Neural cell (in vitro differentiated cells): ENCODE measurements around the gene ENTPD8.

Experiments used
- SMC3 ChIP-seq: fragments of 450-650 bp; conservative IDR thresholded peaks from 2 replicates; pipeline ENCODE4 v1.6.1; 2014; ENCODE audit warnings: antibody characterized with exemption, mild to moderate bottlenecking, moderate library complexity; ENCODE audit not compliant: poor library complexity
- TF ChIP-seq, protein P1 (sequence below): fragments of 450-650 bp; IDR thresholded peaks from 2 replicates; pipeline ENCODE4 v1.5.1; 2014; ENCODE audit warnings: antibody characterized with exemption, mild to moderate bottlenecking, moderate library complexity; ENCODE audit not compliant: poor library complexity, severe bottlenecking

DNA sequence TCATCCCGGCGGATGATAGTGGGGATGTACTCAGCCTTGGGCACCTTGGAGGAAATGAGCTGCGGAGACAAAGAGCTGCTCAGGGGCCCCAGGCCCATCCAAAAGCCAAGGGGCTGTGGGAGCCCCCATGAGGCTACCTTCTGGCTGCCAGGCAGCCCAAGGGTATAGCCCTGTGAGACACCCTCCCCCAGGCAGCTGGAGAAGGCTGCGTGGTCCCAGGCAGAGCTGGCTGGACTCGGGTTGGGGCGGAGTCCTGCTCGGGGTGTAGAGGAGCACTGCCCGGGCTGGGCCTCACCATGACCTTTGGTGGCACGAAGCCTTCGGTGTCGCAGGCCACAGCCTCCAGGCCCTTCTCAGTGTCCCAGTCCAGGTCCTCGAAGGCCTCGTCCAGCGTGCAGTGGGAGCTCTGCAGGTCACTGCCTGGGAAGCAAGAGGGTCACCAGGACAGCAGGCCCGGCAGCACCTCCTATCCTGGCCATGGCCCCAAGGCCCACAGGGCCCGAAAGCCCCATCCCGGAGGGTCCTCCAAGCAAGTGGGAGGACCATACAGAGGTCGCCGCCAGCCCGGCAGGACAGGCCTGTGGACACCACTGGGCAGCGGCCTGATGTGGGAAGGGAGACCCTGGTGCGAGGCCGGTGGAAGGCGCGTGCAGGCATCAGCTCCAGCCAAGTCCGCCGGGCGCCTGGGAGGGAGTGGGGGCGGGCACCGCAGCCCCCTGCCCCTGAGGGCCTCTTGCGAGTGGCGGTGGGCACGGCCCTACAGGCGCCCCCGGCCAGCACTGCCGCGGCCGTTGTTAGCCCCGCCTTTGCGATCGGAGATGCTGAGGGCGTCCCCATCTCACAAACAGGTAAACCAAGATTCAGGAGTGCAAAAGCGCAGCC, 11.8 kb upstream of the ENTPD8 start:
- TF ChIP-seq, protein P1, sequence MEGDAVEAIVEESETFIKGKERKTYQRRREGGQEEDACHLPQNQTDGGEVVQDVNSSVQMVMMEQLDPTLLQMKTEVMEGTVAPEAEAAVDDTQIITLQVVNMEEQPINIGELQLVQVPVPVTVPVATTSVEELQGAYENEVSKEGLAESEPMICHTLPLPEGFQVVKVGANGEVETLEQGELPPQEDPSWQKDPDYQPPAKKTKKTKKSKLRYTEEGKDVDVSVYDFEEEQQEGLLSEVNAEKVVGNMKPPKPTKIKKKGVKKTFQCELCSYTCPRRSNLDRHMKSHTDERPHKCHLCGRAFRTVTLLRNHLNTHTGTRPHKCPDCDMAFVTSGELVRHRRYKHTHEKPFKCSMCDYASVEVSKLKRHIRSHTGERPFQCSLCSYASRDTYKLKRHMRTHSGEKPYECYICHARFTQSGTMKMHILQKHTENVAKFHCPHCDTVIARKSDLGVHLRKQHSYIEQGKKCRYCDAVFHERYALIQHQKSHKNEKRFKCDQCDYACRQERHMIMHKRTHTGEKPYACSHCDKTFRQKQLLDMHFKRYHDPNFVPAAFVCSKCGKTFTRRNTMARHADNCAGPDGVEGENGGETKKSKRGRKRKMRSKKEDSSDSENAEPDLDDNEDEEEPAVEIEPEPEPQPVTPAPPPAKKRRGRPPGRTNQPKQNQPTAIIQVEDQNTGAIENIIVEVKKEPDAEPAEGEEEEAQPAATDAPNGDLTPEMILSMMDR: no peak
- TF ChIP-seq SMC3: no peak
